Lower lobe of right lung (tissue), 2 donors: ENCODE results near the gene DLK2. TPM values are rescaled to one million over a fixed set of nuclear protein-coding genes. Genes with fewer than 3 reads are reported as not detected.

Experiments used
- ATAC-seq, 2 donors: fragments of 200-7000 bp; cut with Tn5 transposase; one replicate each; pipeline ENCODE4 v1.9.1; 2020 to 2022; ENCODE audit warnings: mild to moderate bottlenecking in 2 of 2, moderate library complexity in 2 of 2
- DNase-seq: peaks from one replicate; pipeline ENCODE4 v3.0.0-alpha.2; 2020
- H3K27ac ChIP-seq: fragments of 200-600 bp; one replicate; pipeline ENCODE4 v1.8.0; 2022
- H3K27me3 ChIP-seq: fragments of 200-600 bp; one replicate; pipeline ENCODE4 v1.8.0; 2022; ENCODE audit warnings: low read depth
- H3K36me3 ChIP-seq: fragments of 200-600 bp; one replicate; pipeline ENCODE4 v1.8.0; 2022; ENCODE audit warnings: mild to moderate bottlenecking
- H3K4me1 ChIP-seq: fragments of 200-600 bp; one replicate; pipeline ENCODE4 v1.8.0; 2022
- H3K4me3 ChIP-seq: fragments of 200-600 bp; one replicate; pipeline ENCODE4 v1.8.0; 2022; ENCODE audit warnings: mild to moderate bottlenecking
- H3K9me3 ChIP-seq: fragments of 200-600 bp; one replicate; pipeline ENCODE4 v1.8.0; 2022
- CTCF ChIP-seq: fragments of 200-600 bp; IDR thresholded peaks from one replicate; pipeline ENCODE4 v1.8.0; 2022; ENCODE audit warnings: antibody characterized with exemption, mild to moderate bottlenecking
- intact Hi-C: fragments of 100-400 bp; cut with DNase I; formaldehyde crosslinking; loops from one replicate; pipeline ENCODE4 v1.11.0; 2022
- total RNA-seq: library from RNA; stranded (reverse); fragmentation: NEBNext Ultra II Directional; extraction: Animal tissue kit (Norgen Biotek cat#: 25700); gene quantifications from one replicate; pipeline ENCODE4 v1.2.1, GENCODE V29; 2021
- donor health status: DM: no; HTN: yes; CAD: no; lungs with severe emphysema.

The DLK2 gene
- total RNA-seq, 1 donor from 2014 or later: 0.53 TPM

DNA sequence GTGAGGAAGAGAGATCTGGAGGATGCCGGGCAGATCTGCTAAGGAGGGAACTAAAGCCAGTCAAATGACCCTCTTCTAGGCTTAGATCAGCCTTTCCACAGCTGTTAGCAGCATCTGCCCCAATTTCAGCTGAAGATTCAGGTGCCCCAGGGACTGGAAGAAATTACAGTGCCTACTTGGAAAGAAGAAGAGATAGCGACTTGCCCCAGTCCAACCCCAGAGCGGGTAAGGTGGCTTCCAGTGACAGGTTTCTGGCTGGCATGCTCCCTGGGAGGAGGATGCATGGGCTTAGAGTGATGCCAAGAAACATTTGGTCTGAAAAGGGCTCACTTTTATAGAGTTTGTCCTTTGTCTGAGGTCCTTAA lies 22.6 kb upstream of the DLK2 start:
- H3K9me3 ChIP-seq: no peaks in the 10 kb centered on the region
- H3K36me3 ChIP-seq: peaks cover 4% of the 10 kb centered on the region
- peaks cover 24% of the 10 kb centered on the region for H3K4me1 ChIP-seq
- DNase-seq (no peak), ATAC-seq (no peak)
- H3K4me3 ChIP-seq: peak overlapping the region; percentile 68
- intact Hi-C loops: no loop called here
- no peaks in the 10 kb centered on the region for H3K27me3 ChIP-seq
- peak overlapping the region; percentile 85 for H3K27ac ChIP-seq
- TF ChIP-seq CTCF: no peak

DNA sequence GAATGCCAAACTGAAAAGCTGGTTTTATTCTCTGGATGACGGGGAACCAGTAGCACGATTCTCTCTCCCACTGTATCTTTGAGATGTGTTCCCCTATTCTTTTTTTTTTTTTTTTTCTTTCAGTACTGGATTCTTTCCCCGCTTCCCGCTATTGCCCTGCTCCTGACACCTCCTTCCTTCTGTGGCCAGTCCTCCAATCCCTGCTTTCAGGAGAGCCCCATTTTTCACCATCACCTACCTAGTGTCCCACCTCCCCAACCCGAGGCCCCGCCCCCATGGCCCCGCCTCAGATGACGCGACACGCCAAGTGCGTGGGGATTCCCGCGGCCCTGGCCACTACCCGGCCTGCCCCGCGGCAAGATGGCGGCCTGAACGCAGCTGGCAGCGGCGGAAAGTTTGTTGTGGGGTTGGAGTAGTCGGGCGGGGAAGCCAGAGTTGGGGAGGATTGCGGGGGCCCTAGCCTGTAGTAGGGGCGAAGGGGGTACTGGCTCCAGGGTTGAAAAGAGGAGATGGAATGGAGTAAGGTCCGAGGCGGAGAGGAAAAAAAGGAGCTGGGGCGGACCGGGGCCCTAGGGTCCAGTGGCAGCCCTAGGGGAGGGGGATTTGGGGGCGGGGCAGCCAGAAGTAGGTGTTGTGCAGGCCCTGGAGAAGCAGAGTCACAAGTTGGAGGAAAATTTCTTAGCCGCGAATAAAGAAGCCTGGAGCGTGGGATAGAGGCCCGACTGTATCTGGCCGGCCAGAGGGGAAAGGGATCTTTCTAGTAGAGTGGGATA lies 22.1 kb upstream of the DLK2 start, which contains the start of gene TJAP1:
Gene TJAP1 (plus strand): TSS at position 336 of the 773 bp plus-strand sequence. CDS start 21,432 bp downstream, outside the sequence.
- peaks cover 4% of the 10 kb centered on the region for H3K36me3 ChIP-seq
- peak within 1 kb of the TSS; percentile 85 for H3K27ac ChIP-seq
- DNase-seq (peak; percentile 94), ATAC-seq (peak; percentile 100)
- H3K27me3 ChIP-seq: no peaks in the 10 kb centered on the region
- intact Hi-C loops: no loop called here
- TF ChIP-seq CTCF: no peak
- H3K9me3 ChIP-seq: no peaks in the 10 kb centered on the region
- H3K4me3 ChIP-seq: peak within 1 kb of the TSS; percentile 68
- H3K4me1 ChIP-seq: peaks cover 24% of the 10 kb centered on the region

- ATAC-seq (no peak), DNase-seq (no peak)
- Histone ChIP-seq H3K4me3 (peak overlapping the region; percentile 68), H3K9me3 (no peaks in the 10 kb centered on the region), H3K36me3 (peaks cover 4% of the 10 kb centered on the region), H3K27me3 (no peaks in the 10 kb centered on the region), H3K4me1 (peaks cover 24% of the 10 kb centered on the region), H3K27ac (peak overlapping the region; percentile 85)
- intact Hi-C loops: no loop called here
- no peak for TF ChIP-seq CTCF
Observed at GRCh38 chr6:43476746-43477145, 21.4 kb upstream of the DLK2 start.

DNA sequence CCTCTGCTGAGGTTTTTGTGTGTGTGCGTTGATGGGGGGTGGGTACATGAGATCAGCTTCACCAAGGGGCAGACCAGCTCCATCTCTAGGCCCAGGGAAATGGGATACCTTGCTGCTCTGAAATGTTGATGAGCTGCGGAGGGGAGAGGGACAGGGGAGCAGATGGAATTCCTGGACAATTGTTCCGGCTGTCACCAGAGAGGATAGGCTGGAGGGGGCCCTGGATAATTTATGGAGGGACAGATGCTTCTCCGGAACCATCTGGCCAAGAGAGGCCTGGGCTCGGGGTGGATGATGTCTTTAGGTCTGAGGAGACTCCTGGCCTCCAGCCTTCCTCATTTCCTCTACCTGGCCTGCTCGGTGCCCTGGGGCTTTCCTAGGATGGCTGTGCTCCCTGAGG lies 20.2 kb upstream of the DLK2 start:
- Histone ChIP-seq H3K4me1 (peaks cover 17% of the 10 kb centered on the region), H3K27ac (no peak overlapping the region), H3K4me3 (no peak overlapping the region), H3K36me3 (peaks cover under 1% of the 10 kb centered on the region), H3K27me3 (no peaks in the 10 kb centered on the region), H3K9me3 (no peaks in the 10 kb centered on the region)
- no peak for DNase-seq
- intact Hi-C loops: no loop called here
- no peak for ATAC-seq
- no peak for TF ChIP-seq CTCF

DNA sequence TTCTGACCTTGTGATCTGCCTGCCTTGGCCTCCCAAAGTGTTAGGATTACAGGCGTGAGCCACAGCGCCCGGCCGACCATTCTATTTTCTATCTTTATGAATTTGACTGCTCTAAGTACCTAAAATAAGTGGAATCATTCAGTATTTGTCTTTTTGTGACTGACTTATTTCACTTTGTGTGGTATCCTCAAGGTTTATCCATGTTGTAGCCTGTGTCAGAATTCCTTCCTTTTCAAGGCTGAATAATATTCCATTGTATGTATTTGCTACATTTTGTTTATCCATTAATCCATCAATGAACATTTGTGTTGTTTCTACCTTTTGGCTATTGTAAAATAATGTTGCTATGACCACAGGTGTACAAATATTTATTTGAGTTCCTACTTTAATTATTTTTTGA lies 17.2 kb upstream of the DLK2 start:
- Histone ChIP-seq H3K27ac (no peak overlapping the region), H3K36me3 (no peaks in the 10 kb centered on the region), H3K4me3 (no peak overlapping the region), H3K27me3 (peaks cover 7% of the 10 kb centered on the region), H3K4me1 (no peaks in the 10 kb centered on the region), H3K9me3 (no peaks in the 10 kb centered on the region)
- no peak for DNase-seq
- TF ChIP-seq CTCF: no peak
- intact Hi-C loops: no loop called here
- no peak for ATAC-seq
